Measurements from ENCODE around the gene DSTYK.

Gene DSTYK

DNA sequence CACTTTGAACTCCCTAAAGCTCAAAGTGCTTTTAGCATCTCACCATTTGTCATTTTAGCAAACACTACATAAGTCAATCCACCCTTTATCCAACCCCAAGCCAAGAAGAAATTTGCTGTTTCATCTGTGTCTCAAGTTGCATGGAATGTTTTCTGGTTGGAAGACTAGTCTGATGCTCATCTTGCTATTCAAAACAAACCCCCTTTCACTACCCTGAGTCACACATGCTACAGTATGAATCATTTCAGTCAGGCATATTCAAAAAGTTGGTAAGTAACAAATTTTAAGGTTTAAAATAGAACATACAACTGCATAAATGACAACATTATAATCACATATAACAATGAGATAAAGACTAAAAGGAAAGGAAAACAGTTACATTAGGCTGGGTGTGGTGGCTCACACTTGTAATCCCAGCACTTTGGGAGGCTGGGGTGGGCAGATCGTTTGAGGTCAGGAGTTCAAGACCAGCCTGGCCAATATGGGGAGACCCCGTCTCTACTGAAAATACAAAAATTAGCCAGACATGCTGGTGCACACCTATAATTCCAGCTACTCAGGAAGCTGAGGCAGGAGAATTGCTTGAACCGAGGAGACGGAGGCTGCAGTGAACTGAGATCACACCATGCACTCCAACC, 38.7 kb downstream of the DSTYK start:
- Histone ChIP-seq H3K4me1 (ENCODE audit: insufficient read depth, poor library complexity, severe bottlenecking) (peaks cover 23% of the 10 kb centered on the region), H3K27me3 (ENCODE audit: insufficient read depth, poor library complexity, severe bottlenecking) (no peaks in the 10 kb centered on the region), H3K27ac (ENCODE audit: poor library complexity, severe bottlenecking) (peak overlapping the region; percentile 50), H3K9me3 (ENCODE audit: severe bottlenecking) (no peaks in the 10 kb centered on the region), H3K36me3 (ENCODE audit: low read depth) (peaks cover 10% of the 10 kb centered on the region), H3K4me3 (ENCODE audit: severe bottlenecking) (no peak overlapping the region)
- DNase-seq (ENCODE audit: low spot score) (no peak), ATAC-seq (ENCODE audit: low read depth) (peak; percentile 84)
- TF ChIP-seq, protein P1, sequence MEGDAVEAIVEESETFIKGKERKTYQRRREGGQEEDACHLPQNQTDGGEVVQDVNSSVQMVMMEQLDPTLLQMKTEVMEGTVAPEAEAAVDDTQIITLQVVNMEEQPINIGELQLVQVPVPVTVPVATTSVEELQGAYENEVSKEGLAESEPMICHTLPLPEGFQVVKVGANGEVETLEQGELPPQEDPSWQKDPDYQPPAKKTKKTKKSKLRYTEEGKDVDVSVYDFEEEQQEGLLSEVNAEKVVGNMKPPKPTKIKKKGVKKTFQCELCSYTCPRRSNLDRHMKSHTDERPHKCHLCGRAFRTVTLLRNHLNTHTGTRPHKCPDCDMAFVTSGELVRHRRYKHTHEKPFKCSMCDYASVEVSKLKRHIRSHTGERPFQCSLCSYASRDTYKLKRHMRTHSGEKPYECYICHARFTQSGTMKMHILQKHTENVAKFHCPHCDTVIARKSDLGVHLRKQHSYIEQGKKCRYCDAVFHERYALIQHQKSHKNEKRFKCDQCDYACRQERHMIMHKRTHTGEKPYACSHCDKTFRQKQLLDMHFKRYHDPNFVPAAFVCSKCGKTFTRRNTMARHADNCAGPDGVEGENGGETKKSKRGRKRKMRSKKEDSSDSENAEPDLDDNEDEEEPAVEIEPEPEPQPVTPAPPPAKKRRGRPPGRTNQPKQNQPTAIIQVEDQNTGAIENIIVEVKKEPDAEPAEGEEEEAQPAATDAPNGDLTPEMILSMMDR (IDR thresholded peaks at IDR 0.05; ENCODE audit: poor library complexity, severe bottlenecking), result no peak

DNA sequence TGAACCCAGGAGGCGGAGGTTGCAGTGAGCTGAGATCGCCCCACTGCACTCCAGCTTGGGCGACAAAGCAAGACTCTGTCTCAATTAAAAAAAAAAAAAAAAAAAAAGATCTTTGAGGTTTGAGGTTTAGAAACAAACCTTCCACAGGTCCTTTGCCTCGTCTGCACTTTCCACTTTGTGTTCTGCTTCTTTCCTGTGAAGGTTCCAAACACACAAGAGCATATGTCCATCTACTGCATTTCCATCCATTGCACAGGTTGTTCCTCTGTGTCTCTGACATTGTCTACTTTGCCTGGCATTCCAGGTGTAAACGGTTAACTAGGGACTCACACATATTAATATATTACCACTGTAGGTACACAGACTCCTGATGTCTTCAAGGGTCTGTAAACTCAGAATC, 40.1 kb downstream of the DSTYK start:
- TF ChIP-seq, protein P1 (IDR thresholded peaks at IDR 0.05; ENCODE audit: poor library complexity, severe bottlenecking), result no peak
- no peak overlapping the region for H3K4me3 ChIP-seq (ENCODE audit: severe bottlenecking)
- H3K9me3 ChIP-seq (ENCODE audit: severe bottlenecking), result no peaks in the 10 kb centered on the region
- peaks cover 8% of the 10 kb centered on the region for H3K36me3 ChIP-seq (ENCODE audit: low read depth)
- no peak overlapping the region for H3K27ac ChIP-seq (ENCODE audit: poor library complexity, severe bottlenecking)
- no peak for DNase-seq (ENCODE audit: low spot score)
- ATAC-seq (ENCODE audit: low read depth), result no peak
- H3K4me1 ChIP-seq (ENCODE audit: insufficient read depth, poor library complexity, severe bottlenecking), result peaks cover 23% of the 10 kb centered on the region
- no peaks in the 10 kb centered on the region for H3K27me3 ChIP-seq (ENCODE audit: insufficient read depth, poor library complexity, severe bottlenecking)

DNA sequence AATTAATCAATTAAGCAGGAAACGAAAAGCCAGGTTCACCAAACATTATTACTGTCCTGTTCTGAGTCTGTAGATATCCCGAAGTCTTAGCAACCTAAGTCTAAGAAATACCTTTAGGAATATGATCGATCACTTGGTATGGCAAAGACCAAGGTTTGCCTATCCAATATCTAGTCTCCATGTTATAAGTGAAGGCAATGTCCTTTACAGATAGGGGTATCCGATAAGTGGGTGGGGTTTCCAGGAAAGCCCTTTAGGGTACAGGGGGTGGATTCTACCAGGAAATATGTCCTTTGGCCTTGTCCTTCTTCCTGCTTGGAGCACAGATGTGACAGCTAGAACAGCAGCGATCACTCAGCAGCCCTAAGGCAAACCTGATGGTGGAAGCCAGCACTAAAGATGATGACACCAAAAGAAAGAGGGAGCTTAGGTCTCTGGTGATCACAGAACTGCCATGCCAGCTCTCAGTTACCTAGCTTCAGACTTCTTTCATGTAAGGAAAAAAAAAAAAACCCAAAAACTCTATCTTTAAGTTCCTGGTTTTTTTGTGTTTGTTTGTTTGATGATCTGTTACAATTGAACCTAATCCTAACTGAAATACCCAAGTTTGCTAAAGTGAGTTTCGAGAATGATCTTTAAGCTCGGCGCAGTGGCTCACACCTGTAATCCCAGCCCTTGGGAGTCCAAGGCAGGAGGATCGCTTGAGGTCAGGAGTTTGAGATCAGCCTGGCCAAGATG, 40.8 kb downstream of the DSTYK start:
- ATAC-seq (ENCODE audit: low read depth) (no peak), DNase-seq (ENCODE audit: low spot score) (no peak)
- Histone ChIP-seq H3K36me3 (ENCODE audit: low read depth) (peaks cover 8% of the 10 kb centered on the region), H3K4me3 (ENCODE audit: severe bottlenecking) (no peak overlapping the region), H3K27me3 (ENCODE audit: insufficient read depth, poor library complexity, severe bottlenecking) (no peaks in the 10 kb centered on the region), H3K9me3 (ENCODE audit: severe bottlenecking) (no peaks in the 10 kb centered on the region), H3K4me1 (ENCODE audit: insufficient read depth, poor library complexity, severe bottlenecking) (peaks cover 18% of the 10 kb centered on the region), H3K27ac (ENCODE audit: poor library complexity, severe bottlenecking) (no peak overlapping the region)
- TF ChIP-seq, protein P1 (IDR thresholded peaks at IDR 0.05; ENCODE audit: poor library complexity, severe bottlenecking), result no peak

DNA sequence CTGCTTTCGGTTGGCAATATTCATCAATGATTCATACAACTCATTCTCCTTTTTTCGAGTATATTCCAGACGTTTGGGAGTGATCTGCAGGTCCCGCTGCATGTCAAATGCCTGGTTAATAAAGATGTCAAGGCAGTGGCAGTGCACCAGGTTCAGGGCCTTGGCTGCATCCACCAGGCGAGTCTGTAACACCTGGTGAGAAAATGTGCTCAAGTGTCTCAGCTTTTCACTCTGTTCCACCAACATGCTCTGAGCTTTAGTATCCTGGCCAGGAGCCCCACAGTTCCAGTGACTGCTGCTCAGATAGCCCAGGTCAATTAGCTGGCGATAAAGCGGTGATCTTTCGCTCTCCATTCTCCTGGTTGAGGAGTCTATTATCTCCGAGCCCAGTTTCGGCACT, 42.3 kb downstream of the DSTYK start:
- Histone ChIP-seq H3K27ac (ENCODE audit: poor library complexity, severe bottlenecking) (no peak overlapping the region), H3K36me3 (ENCODE audit: low read depth) (peaks cover 19% of the 10 kb centered on the region), H3K9me3 (ENCODE audit: severe bottlenecking) (no peaks in the 10 kb centered on the region), H3K27me3 (ENCODE audit: insufficient read depth, poor library complexity, severe bottlenecking) (no peaks in the 10 kb centered on the region), H3K4me3 (ENCODE audit: severe bottlenecking) (no peak overlapping the region), H3K4me1 (ENCODE audit: insufficient read depth, poor library complexity, severe bottlenecking) (peaks cover 9% of the 10 kb centered on the region)
- TF ChIP-seq, protein P1 (IDR thresholded peaks at IDR 0.05; ENCODE audit: poor library complexity, severe bottlenecking), result no peak
- no peak for DNase-seq (ENCODE audit: low spot score)
- ATAC-seq (ENCODE audit: low read depth), result no peak

DNA sequence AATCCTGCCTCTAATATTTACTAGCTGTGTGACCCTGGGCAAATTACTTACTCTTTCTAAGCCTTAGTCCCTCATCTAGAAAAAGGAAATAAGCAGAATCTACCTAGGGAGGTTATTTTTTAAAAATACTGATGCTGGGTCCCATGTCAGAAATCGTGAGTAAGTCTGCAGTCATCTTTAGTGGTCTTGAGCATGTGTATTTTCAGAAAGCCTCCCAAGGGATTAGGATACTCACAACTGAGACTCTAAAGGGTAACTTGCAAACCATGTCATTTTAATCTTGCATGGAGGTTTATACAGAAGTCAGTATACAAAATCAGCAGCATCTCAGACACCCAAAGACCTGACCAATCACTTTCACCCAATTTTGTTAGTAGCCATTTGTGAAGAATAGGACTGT, 43.2 kb downstream of the DSTYK start:
- H3K9me3 ChIP-seq (ENCODE audit: severe bottlenecking), result no peaks in the 10 kb centered on the region
- peaks cover 28% of the 10 kb centered on the region for H3K36me3 ChIP-seq (ENCODE audit: low read depth)
- no peak overlapping the region for H3K27ac ChIP-seq (ENCODE audit: poor library complexity, severe bottlenecking)
- H3K27me3 ChIP-seq (ENCODE audit: insufficient read depth, poor library complexity, severe bottlenecking), result no peaks in the 10 kb centered on the region
- peaks cover 9% of the 10 kb centered on the region for H3K4me1 ChIP-seq (ENCODE audit: insufficient read depth, poor library complexity, severe bottlenecking)
- TF ChIP-seq, protein P1 (IDR thresholded peaks at IDR 0.05; ENCODE audit: poor library complexity, severe bottlenecking), result no peak
- DNase-seq (ENCODE audit: low spot score) (no peak), ATAC-seq (ENCODE audit: low read depth) (no peak)
- H3K4me3 ChIP-seq (ENCODE audit: severe bottlenecking), result no peak overlapping the region

Measured in RWPE2 (cell line).